ENCODE measurements around the gene CACNG7.

CACNG7 gene

DNA sequence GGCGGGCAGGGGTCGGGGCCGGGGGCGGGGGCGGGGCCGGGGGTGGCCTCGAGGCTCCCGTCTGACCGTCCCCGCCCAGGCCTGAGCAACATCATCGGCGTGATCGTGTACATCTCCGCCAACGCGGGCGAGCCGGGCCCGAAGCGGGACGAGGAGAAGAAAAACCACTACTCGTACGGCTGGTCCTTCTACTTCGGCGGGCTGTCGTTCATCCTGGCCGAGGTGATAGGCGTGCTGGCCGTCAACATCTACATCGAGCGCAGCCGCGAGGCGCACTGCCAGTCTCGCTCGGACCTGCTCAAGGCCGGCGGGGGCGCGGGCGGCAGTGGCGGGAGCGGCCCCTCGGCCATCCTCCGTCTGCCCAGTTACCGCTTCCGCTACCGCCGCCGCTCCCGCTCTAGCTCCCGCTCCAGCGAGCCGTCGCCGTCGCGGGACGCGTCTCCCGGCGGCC, 72.9 kb downstream of the CACNG7 start:
- no peak for DNase-seq (ENCODE audit: low read depth in 2 of 2)

DNA sequence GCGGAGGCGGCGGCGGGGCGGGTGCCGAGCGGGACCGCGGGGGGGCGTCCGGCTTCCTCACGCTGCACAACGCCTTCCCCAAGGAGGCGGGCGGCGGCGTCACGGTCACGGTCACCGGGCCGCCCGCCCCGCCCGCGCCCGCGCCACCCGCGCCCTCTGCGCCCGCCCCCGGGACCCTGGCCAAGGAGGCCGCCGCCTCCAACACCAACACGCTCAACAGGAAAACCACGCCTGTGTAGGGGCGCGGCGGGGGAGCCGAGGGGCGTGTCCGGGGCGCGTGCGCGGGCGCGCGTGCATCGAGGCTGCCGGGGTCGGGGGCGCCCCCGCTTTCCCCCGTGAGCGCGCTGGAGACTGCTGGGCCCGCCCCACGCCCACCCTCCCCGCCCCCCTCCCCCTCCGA, 73.5 kb downstream of the CACNG7 start:
- no peak for DNase-seq (ENCODE audit: low read depth in 2 of 2)

DNA sequence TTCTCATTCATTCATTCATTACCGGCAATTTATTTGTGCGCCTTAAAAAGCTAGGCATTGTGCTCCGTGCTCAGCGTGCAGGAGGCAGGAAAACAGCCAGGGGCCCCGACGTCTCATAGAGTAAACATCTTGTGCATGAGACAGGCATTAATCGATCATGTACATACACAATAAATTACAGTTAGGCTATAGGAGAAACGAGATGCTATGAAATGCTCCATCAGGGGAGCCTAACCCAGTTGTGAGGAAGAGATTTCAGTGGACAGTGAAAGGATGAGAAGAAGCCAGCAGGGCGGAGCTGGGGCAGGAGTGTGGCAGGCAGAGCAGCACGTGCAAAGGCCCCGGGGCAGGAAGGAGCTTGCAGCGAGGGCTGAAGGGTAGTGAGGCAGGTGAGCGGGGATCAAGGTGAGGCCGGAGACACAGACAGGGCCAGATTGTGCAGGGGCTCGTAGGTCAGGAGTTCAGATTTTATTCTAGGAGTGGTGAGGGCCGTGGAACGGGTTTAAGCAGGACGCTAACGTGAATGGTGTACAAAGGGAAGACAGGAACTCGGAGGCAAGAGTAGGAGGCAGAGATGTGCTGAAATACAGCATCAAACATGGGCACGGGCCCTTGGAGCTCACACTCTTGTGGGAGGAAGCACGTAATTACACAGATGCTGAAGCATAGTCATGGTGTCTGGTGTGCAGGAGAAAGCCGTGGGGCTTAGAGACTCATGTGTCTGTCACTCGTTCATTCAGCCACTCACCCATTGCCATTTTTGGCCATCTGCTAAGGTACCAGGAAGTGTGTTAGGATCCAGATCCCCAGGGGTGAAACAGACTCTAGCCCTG, 74.6 kb downstream of the CACNG7 start:
- DNase-seq (ENCODE audit: low read depth in 2 of 2), result no peak

DNA sequence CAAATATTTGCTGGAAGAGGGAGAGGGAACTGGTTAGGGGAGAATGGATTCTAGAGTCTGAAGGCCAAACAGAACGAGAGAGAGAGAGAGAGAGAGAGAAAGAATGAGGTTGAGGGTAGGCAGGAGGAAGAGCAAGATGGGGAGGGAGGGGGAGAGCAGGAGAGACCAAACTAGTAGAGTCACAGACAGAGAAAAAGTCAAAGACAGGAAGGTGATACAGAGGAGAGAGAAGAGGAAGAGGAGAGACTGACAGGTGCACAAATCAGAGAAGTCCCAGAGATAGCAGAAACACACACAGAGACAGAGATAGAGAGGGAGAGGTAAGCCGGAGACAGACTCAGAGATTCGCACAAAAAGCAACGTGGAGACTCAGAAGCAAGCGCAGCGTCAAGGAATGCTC, 76.8 kb downstream of the CACNG7 start:
- no peak for DNase-seq (ENCODE audit: low read depth in 2 of 2)

DNA sequence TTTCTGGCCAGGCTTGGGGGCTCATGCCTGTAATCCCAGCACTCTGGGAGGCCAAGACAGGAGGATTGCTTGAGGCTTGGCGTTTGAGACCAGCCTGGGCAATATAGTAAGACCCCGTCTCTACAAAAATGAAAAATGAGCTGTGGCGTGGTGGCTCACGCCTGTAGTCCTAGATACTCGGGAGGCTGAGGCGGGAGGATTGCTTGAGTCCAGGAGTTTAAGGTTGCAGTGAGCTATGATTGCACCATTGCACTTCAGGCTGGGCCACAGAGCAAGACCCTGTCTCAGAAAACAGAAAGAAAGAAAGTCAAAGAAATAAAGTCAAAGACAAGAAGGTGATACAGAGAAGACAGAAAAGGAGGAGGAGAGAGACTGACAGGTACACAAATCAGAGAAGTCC, 79.9 kb downstream of the CACNG7 start:
- no peak for DNase-seq (ENCODE audit: low read depth in 2 of 2)

DNA sequence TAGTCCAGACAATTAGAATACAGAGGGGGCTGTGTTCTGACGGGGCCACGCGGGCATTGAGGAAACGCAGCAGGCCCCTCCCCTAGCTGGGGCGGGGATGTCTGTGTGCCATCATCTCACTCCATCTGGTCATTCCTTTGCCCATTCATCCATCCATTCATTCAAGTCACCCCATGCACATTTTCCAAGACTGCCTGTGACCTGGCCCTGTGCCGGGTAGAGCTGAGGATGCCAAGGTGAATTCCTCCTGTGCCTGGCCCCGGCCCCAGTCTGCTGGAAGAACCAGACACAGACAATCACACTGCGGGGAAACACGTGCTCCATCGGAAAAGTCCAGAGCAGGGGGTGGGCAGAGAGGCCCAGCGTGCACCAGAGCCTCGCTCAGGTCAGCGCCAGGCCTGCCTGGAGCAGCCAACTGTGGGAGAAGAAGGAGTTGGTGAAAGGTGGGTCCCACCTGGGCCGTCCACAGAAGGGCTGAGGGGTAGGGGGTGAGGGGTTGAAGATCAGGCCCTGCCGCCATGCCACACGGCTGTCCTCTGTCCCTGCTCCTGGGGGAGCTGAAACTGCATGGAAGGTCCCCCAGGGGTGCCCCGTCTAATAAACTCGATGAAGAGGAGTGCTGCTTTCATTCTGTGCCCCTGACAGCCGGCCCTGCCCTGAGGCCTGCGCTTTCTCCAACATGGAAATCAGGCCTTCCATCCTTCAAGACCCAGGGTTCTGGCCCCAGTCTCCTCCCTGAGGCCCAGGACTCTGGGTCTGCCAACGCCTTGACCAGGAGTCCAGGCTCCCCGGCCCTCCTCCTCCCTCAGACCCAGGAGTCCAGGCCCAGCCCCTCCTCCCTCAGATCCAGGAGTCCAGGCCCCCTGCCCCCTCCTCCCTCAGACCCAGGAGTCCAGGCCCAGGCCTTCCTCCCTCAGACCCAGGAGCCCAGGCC, 80.8 kb downstream of the CACNG7 start:
- DNase-seq (ENCODE audit: low read depth in 2 of 2), result no peak

DNA sequence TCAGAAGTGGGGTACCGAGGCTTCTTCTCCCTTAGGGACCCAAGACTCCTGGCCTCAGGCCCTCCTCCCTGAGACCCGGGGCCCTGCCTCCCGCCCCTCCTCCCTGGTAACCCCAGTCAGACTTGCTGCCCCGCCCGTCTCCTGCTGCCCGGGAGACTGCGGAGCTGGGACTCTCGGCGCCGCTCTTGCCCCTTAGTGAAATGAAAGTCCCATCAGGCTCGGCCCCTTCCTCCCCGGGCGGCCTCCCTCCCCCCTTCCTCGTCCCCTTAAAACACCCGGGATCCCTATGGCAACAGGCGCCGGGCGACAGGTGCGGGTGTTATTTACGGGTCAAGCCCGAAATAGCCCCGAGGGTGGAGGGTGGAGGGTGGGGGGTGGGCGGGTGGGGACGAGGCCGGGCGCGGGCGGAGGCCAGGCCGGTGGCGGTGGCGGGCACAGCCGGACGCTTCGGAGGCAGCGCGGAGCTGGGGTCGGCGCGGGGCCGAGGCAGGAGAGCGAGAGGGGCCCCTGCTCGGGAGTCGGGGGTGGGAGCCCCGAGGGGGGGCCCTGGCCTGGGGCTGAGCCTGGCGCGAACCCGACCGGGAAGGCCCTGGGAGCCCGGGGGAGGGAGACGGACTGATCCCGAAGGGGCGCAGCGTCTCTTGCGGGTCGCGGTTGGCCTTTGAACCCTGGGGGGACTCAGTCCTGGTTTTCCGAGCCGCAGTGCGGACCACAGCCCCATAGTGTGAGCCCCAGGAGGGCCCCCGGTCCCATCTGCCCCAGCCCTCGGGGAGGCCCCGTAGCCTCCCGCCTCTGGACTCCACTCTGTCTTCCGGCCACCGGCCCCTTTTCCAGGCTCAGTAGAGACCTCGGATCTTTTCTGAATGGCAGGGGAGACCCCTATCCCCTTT, 82.4 kb downstream of the CACNG7 start, which contains the start of gene CACNG6:
TSS of gene CACNG6 (plus strand) at position 414 of the 890 bp plus-strand sequence. CDS start 1,241 bp downstream, outside the sequence.
- no peak for DNase-seq (ENCODE audit: low read depth in 2 of 2)

DNA sequence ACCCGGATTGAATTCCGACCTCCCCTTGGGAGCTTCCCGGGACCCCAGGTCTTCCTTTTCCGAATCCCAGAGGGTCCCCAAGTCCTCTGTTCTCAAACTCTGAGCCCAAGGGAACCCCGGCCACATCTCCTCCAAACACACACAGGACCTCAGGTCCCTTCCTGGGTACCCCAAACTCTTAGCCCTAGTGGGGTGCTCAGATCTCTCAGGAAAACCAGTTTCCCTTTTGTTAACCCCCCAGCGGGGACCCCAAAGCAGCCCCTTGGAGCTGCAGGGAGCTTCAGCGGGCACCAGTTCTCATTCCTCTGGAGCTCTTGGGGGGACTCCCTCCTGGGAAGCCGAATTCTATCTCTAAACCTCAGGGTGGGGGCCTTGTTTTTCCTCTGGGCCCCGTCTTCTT, 83.1 kb downstream of the CACNG7 start:
- no peak for DNase-seq (ENCODE audit: low read depth in 2 of 2)

DNA sequence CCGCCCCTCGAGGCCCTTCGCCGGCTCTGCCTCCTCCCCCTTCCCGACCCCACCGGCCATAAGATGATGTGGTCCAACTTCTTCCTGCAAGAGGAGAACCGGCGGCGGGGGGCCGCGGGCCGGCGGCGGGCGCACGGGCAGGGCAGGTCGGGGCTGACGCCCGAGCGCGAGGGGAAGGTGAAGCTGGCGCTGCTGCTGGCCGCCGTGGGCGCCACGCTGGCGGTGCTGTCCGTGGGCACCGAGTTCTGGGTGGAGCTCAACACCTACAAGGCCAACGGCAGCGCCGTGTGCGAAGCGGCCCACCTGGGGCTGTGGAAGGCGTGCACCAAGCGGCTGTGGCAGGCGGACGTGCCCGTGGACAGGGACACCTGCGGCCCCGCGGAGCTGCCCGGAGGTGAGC, 83.7 kb downstream of the CACNG7 start:
- no peak for DNase-seq (ENCODE audit: low read depth in 2 of 2)

DNA sequence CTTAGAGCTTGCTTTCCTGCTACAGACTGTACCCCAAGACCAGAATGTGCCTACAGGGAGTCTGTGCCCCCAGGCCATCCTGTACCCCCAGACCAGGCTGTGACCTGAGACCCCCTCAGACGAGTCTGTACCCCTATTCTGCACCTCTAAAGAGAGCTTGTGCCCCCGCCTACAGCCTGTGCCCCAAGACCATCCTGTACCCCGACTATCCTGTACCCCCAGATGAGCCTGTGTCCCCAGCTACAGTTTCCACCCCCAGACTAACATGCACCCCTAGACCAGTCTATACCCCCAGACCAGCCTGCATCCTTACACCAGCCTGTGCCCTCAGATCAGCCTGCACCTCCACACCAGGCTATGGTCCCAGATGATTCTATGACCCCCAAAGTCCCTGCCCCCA, 84.4 kb downstream of the CACNG7 start:
- DNase-seq (ENCODE audit: low read depth in 2 of 2), result no peak
